Liver (tissue), 3 donors: Measurements from ENCODE around the gene CCNB2.
A peak's percentile ranks its signal among the peaks of the same experiment; 100 is the strongest.

Experiments
- FOXA1 ChIP-seq: IDR thresholded peaks from 2 replicates; pipeline ENCODE4 v1.6.1; 2016; ENCODE audit warnings: antibody characterized with exemption
- GABPA ChIP-seq, 2 donors: IDR thresholded peaks in 1 of 2; conservative IDR thresholded peaks in 1 of 2; 2 replicates each; pipeline ENCODE4 v1.6.1; 2016; ENCODE audit warnings: antibody characterized with exemption in 2 of 2, mild to moderate bottlenecking in 1 of 2, moderate library complexity in 1 of 2
- JUND ChIP-seq, 2 donors: IDR thresholded peaks; 2 replicates each; pipeline ENCODE4 v1.6.1; 2016; ENCODE audit warnings: antibody characterized with exemption in 2 of 2
- RAD21 ChIP-seq, 2 donors: IDR thresholded peaks; 2 replicates each; pipeline ENCODE4 v1.6.1; 2016; ENCODE audit warnings: antibody characterized with exemption in 2 of 2, mild to moderate bottlenecking in 2 of 2
- RXRA ChIP-seq, 2 donors: IDR thresholded peaks; 2 replicates each; pipeline ENCODE4 v1.6.1; 2017 to 2018; ENCODE audit warnings: antibody characterized with exemption in 2 of 2, mild to moderate bottlenecking in 1 of 2
- SP1 ChIP-seq: IDR thresholded peaks from 2 replicates; pipeline ENCODE4 v1.6.1; 2018; ENCODE audit warnings: antibody characterized with exemption, mild to moderate bottlenecking
- TAF1 ChIP-seq: conservative IDR thresholded peaks from 2 replicates; pipeline ENCODE4 v1.6.1; 2016; ENCODE audit warnings: antibody characterized with exemption, mild to moderate bottlenecking
- TF ChIP-seq, protein P1 (sequence below): fragments of 150-350 bp; IDR thresholded peaks from 2 replicates; pipeline ENCODE4 v1.5.1; 2017; ENCODE audit warnings: improper control_type of control experiment, low read depth, low read length; ENCODE audit not compliant: missing input control
- TF ChIP-seq, protein P2 (sequence below): IDR thresholded peaks from 2 replicates; pipeline ENCODE4 v1.6.1; 2016; ENCODE audit warnings: antibody characterized with exemption
- TF ChIP-seq, protein P3 (sequence below): IDR thresholded peaks from 2 replicates; pipeline ENCODE4 v1.6.1; 2016; ENCODE audit warnings: antibody characterized with exemption, mild to moderate bottlenecking
- TF ChIP-seq, protein P4 (sequence below): IDR thresholded peaks from 2 replicates; pipeline ENCODE4 v1.6.1; 2016; ENCODE audit warnings: antibody characterized with exemption
- TF ChIP-seq, protein P5 (sequence below): IDR thresholded peaks from 2 replicates; pipeline ENCODE4 v1.6.1; 2016; ENCODE audit warnings: antibody characterized with exemption
- donor health status: healthy.
- donor health status: healthy.

DNA sequence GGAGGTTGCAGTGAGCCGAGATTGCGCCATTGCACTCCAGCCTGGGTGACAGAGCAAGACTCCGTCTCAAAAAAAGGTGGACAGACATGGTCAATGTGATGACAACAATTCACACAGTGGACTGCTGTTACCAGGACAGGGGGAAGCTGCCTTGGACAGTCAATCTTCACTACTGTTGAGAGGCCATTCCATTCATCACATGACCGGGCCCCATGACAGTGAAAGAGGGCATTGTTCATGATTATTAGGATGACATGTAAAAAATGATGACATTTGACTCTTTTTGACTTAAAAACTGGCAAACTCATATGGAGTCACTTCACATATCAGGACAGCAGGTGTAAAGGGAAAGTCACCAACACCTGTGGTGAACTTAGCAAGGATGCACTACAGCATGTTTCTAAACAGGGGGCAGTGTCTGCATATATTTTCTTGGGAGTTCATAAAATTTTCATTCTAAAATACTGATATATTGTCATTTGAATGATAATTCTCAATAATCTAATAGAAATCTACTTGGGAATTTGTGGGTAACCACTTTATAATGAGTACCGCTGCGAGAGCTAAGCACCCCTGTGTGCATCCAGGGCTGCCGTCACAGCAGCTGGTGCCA lies 67.4 kb downstream of the CCNB2 start:
- TF ChIP-seq, protein P1, sequence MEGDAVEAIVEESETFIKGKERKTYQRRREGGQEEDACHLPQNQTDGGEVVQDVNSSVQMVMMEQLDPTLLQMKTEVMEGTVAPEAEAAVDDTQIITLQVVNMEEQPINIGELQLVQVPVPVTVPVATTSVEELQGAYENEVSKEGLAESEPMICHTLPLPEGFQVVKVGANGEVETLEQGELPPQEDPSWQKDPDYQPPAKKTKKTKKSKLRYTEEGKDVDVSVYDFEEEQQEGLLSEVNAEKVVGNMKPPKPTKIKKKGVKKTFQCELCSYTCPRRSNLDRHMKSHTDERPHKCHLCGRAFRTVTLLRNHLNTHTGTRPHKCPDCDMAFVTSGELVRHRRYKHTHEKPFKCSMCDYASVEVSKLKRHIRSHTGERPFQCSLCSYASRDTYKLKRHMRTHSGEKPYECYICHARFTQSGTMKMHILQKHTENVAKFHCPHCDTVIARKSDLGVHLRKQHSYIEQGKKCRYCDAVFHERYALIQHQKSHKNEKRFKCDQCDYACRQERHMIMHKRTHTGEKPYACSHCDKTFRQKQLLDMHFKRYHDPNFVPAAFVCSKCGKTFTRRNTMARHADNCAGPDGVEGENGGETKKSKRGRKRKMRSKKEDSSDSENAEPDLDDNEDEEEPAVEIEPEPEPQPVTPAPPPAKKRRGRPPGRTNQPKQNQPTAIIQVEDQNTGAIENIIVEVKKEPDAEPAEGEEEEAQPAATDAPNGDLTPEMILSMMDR = no peak
- peak in 1 of 2 donors; percentile 18 for TF ChIP-seq RAD21 (IDR thresholded peaks at IDR 0.05)
- no peak for TF ChIP-seq JUND (IDR thresholded peaks at IDR 0.05)
- no peak for TF ChIP-seq GABPA (IDR thresholded peaks at IDR 0.05 in 1 of 2, conservative IDR thresholded peaks at IDR 0.05 in 1 of 2)
- TF ChIP-seq, protein P2, sequence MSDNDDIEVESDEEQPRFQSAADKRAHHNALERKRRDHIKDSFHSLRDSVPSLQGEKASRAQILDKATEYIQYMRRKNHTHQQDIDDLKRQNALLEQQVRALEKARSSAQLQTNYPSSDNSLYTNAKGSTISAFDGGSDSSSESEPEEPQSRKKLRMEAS = no peak
- TF ChIP-seq, protein P3, sequence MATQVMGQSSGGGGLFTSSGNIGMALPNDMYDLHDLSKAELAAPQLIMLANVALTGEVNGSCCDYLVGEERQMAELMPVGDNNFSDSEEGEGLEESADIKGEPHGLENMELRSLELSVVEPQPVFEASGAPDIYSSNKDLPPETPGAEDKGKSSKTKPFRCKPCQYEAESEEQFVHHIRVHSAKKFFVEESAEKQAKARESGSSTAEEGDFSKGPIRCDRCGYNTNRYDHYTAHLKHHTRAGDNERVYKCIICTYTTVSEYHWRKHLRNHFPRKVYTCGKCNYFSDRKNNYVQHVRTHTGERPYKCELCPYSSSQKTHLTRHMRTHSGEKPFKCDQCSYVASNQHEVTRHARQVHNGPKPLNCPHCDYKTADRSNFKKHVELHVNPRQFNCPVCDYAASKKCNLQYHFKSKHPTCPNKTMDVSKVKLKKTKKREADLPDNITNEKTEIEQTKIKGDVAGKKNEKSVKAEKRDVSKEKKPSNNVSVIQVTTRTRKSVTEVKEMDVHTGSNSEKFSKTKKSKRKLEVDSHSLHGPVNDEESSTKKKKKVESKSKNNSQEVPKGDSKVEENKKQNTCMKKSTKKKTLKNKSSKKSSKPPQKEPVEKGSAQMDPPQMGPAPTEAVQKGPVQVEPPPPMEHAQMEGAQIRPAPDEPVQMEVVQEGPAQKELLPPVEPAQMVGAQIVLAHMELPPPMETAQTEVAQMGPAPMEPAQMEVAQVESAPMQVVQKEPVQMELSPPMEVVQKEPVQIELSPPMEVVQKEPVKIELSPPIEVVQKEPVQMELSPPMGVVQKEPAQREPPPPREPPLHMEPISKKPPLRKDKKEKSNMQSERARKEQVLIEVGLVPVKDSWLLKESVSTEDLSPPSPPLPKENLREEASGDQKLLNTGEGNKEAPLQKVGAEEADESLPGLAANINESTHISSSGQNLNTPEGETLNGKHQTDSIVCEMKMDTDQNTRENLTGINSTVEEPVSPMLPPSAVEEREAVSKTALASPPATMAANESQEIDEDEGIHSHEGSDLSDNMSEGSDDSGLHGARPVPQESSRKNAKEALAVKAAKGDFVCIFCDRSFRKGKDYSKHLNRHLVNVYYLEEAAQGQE = no peak
- no peak for TF ChIP-seq TAF1
- TF ChIP-seq, protein P4, sequence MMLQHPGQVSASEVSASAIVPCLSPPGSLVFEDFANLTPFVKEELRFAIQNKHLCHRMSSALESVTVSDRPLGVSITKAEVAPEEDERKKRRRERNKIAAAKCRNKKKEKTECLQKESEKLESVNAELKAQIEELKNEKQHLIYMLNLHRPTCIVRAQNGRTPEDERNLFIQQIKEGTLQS = no peak
- TF ChIP-seq RXRA (IDR thresholded peaks at IDR 0.05) = no peak
- TF ChIP-seq, protein P5, sequence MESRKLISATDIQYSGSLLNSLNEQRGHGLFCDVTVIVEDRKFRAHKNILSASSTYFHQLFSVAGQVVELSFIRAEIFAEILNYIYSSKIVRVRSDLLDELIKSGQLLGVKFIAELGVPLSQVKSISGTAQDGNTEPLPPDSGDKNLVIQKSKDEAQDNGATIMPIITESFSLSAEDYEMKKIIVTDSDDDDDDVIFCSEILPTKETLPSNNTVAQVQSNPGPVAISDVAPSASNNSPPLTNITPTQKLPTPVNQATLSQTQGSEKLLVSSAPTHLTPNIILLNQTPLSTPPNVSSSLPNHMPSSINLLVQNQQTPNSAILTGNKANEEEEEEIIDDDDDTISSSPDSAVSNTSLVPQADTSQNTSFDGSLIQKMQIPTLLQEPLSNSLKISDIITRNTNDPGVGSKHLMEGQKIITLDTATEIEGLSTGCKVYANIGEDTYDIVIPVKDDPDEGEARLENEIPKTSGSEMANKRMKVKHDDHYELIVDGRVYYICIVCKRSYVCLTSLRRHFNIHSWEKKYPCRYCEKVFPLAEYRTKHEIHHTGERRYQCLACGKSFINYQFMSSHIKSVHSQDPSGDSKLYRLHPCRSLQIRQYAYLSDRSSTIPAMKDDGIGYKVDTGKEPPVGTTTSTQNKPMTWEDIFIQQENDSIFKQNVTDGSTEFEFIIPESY = no peak
- TF ChIP-seq SP1 = no peak
- TF ChIP-seq FOXA1 = no peak
